Inflammatory macrophage treated with lipopolysaccharide for 1 hour (primary cell): ENCODE data around the gene AP5Z1.
"Not testable (repeated sequence)": the region's sequence is repeated elsewhere in the genome, so short reads cannot be mapped to it uniquely, and the experiment has no call there.

Source experiments
- DNase-seq, 2 donors: peaks; one replicate each; pipeline ENCODE4 v3.0.0-alpha.2; 2020 to 2022

The AP5Z1 gene

GRCh38 chr7:4789194-4790077 is 14.0 kb downstream of the AP5Z1 start:
- no peak for DNase-seq

- no peak for DNase-seq
Observed at GRCh38 chr7:4790078-4790465, 14.6 kb downstream of the AP5Z1 start.

- no peak for DNase-seq
Observed at GRCh38 chr7:4790516-4790991, 15.1 kb downstream of the AP5Z1 start.

- DNase-seq = no peak
Observed at GRCh38 chr7:4791101-4791737, 15.8 kb downstream of the AP5Z1 start.

GRCh38 chr7:4791738-4792536 is 16.5 kb downstream of the AP5Z1 start:
- peak; percentile 46 to 86 for DNase-seq

- DNase-seq = no peak
Observed at GRCh38 chr7:4792537-4793126, 17.2 kb downstream of the AP5Z1 start.

GRCh38 chr7:4793385-4793993 is 18.1 kb downstream of the AP5Z1 start:
- DNase-seq = not testable (repeated sequence)

- DNase-seq = not testable (repeated sequence)
Observed at GRCh38 chr7:4794171-4794570, 18.7 kb downstream of the AP5Z1 start.

- DNase-seq = peak in 1 of 2 donors; percentile 6
Observed at GRCh38 chr7:4794591-4795350, 19.3 kb downstream of the AP5Z1 start.

- no peak for DNase-seq
Observed at GRCh38 chr7:4796453-4796852, 21.0 kb downstream of the AP5Z1 start.

GRCh38 chr7:4797858-4798705 is 22.7 kb downstream of the AP5Z1 start:
- peak; percentile 8 to 70 for DNase-seq

GRCh38 chr7:4798706-4799235 is 23.3 kb downstream of the AP5Z1 start:
- DNase-seq = no peak

- no peak for DNase-seq
Observed at GRCh38 chr7:4799508-4800268, 24.3 kb downstream of the AP5Z1 start.

GRCh38 chr7:4800487-4800886 is 25.1 kb downstream of the AP5Z1 start:
- no peak for DNase-seq

GRCh38 chr7:4800926-4801838 is 25.8 kb downstream of the AP5Z1 start:
- DNase-seq = no peak

GRCh38 chr7:4801839-4802231 is 26.4 kb downstream of the AP5Z1 start:
- no peak for DNase-seq

- not testable (repeated sequence) for DNase-seq
Observed at GRCh38 chr7:4802577-4802976, 27.2 kb downstream of the AP5Z1 start.
